CD4-positive, CD25-positive, alpha-beta regulatory T cell (primary cell): ENCODE measurements around the gene FKBP1C. TPM values are rescaled to one million over a fixed set of nuclear protein-coding genes. Genes with fewer than 3 reads are reported as not detected.

ENCODE experiments used
- ATAC-seq, 2 donors: fragments of 150-1000 bp; cut with Tn5 transposase; one replicate each; pipeline ENCODE4 v1.10.0; 2021; ENCODE audit warnings: low read depth in 2 of 2, moderate number of reproducible peaks in 2 of 2, moderate library complexity in 1 of 2
- DNase-seq, 3 donors: peaks; one replicate each; pipeline versions ENCODE4 v3.0.0 to v3.0.0-alpha.2; 2012 to 2022; ENCODE audit warnings: mixed read lengths in 1 of 3
- H3K27ac ChIP-seq: one replicate; pipeline ENCODE4 v1.7.0; 2013; ENCODE audit warnings: mild to moderate bottlenecking, low read length; ENCODE audit not compliant: insufficient read depth, poor library complexity, severe bottlenecking
- H3K27me3 ChIP-seq: one replicate; pipeline ENCODE4 v1.7.0; 2013; ENCODE audit warnings: low read length; ENCODE audit not compliant: control insufficient read depth, insufficient read depth
- H3K36me3 ChIP-seq: one replicate; pipeline ENCODE4 v1.7.0; 2013; ENCODE audit warnings: mild to moderate bottlenecking, low read length, moderate library complexity; ENCODE audit not compliant: control insufficient read depth, insufficient read depth
- H3K4me1 ChIP-seq: 2 replicates; pipeline ENCODE4 v1.7.0; 2013; ENCODE audit warnings: mild to moderate bottlenecking, low read length; ENCODE audit not compliant: insufficient read depth, control insufficient read depth, poor library complexity, severe bottlenecking
- H3K4me3 ChIP-seq: one replicate; pipeline ENCODE4 v1.7.0; 2013; ENCODE audit warnings: low read depth, mild to moderate bottlenecking, low read length, moderate library complexity
- H3K9me3 ChIP-seq, 2 experiments: 1 replicate in 1 of 2; 2 replicates in 1 of 2; pipeline ENCODE4 v1.7.0; 2013; ENCODE audit warnings: low read length in 2 of 2, mild to moderate bottlenecking in 1 of 2, moderate library complexity in 1 of 2; ENCODE audit not compliant: control insufficient read depth in 2 of 2
- H3K27ac Mint-ChIP-seq, 3 donors: one replicate each; pipeline ENCODE4 v1.8.0; 2020 to 2022; ENCODE audit warnings: mild to moderate bottlenecking in 3 of 3, mixed read lengths in 3 of 3, moderate library complexity in 2 of 3
- H3K27me3 Mint-ChIP-seq: one replicate; pipeline ENCODE4 v1.8.0; 2022; ENCODE audit warnings: mild to moderate bottlenecking, mixed read lengths
- H3K36me3 Mint-ChIP-seq: one replicate; pipeline ENCODE4 v1.8.0; 2020; ENCODE audit warnings: mixed read lengths
- H3K4me1 Mint-ChIP-seq, 4 donors: one replicate each; pipeline ENCODE4 v1.8.0; 2020 to 2022; ENCODE audit warnings: mixed read lengths in 4 of 4, mild to moderate bottlenecking in 1 of 4
- H3K4me3 Mint-ChIP-seq, 4 donors: one replicate each; pipeline ENCODE4 v1.8.0; 2020 to 2022; ENCODE audit warnings: mild to moderate bottlenecking in 4 of 4, mixed read lengths in 4 of 4, moderate library complexity in 3 of 4
- H3K9me3 Mint-ChIP-seq, 7 donors: one replicate each; pipeline ENCODE4 v1.8.0; 2020 to 2022; ENCODE audit warnings: mixed read lengths in 7 of 7, mild to moderate bottlenecking in 3 of 7, moderate library complexity in 2 of 7
- polyA plus RNA-seq, 4 donors: library from polyadenylated mRNA; unstranded; fragments of 300-500 nt; fragmentation: Illumina TruSeq; gene quantifications; one replicate each; pipeline ENCODE4 v1.2.3, GENCODE V29; 2021
- total RNA-seq: library from RNA; stranded (reverse); gene quantifications from one replicate; pipeline ENCODE4 v1.2.3, GENCODE V29; 2022

FKBP1C gene
- total and polyA plus RNA-seq, 5 donors from 2014 or later = 0.40 to 1.2 TPM; not detected in 3

- Mint-ChIP-seq H3K27me3 (no peaks in the 10 kb centered on the region), H3K36me3 (no peaks in the 10 kb centered on the region), H3K4me3 (no peak overlapping the region), H3K4me1 (no peaks in the 10 kb centered on the region), H3K9me3 (peaks cover 0 to 17% (median 9%) of the 10 kb centered on the region in 7 donors), H3K27ac (no peak overlapping the region)
- Histone ChIP-seq H3K9me3 (no peaks in the 10 kb centered on the region), H3K27ac (no peak overlapping the region), H3K4me3 (no peak overlapping the region), H3K27me3 (no peaks in the 10 kb centered on the region), H3K36me3 (no peaks in the 10 kb centered on the region), H3K4me1 (no peaks in the 10 kb centered on the region)
- no peak for DNase-seq
- ATAC-seq = no peak
These were observed 25.1 kb downstream of the FKBP1C start for GRCh38 chr6:63236398-63236817.

GRCh38 chr6:63245420-63245819 is 34.2 kb downstream of the FKBP1C start:
- H3K9me3 ChIP-seq = no peaks in the 10 kb centered on the region
- ATAC-seq = no peak
- no peaks in the 10 kb centered on the region for H3K27me3 ChIP-seq
- H3K4me1 ChIP-seq = no peaks in the 10 kb centered on the region
- Mint-ChIP-seq H3K4me1 (no peaks in the 10 kb centered on the region), H3K4me3 (no peak overlapping the region), H3K27ac (no peak overlapping the region), H3K36me3 (no peaks in the 10 kb centered on the region), H3K9me3 (peaks cover 0 to 1% (median 0%) of the 10 kb centered on the region in 7 donors), H3K27me3 (no peaks in the 10 kb centered on the region)
- H3K36me3 ChIP-seq = no peaks in the 10 kb centered on the region
- no peak overlapping the region for H3K4me3 ChIP-seq
- H3K27ac ChIP-seq = no peak overlapping the region
- DNase-seq = no peak

- Mint-ChIP-seq H3K27me3 (no peaks in the 10 kb centered on the region), H3K36me3 (no peaks in the 10 kb centered on the region), H3K27ac (no peak overlapping the region), H3K4me3 (no peak overlapping the region), H3K9me3 (peaks cover 0 to 1% (median 0%) of the 10 kb centered on the region in 7 donors), H3K4me1 (no peaks in the 10 kb centered on the region)
- no peak overlapping the region for H3K4me3 ChIP-seq
- DNase-seq (no peak), ATAC-seq (no peak)
- H3K27me3 ChIP-seq = no peaks in the 10 kb centered on the region
- H3K4me1 ChIP-seq = no peaks in the 10 kb centered on the region
- no peaks in the 10 kb centered on the region for H3K9me3 ChIP-seq
- no peak overlapping the region for H3K27ac ChIP-seq
- no peaks in the 10 kb centered on the region for H3K36me3 ChIP-seq
These were observed 34.6 kb downstream of the FKBP1C start for GRCh38 chr6:63245909-63246308.

DNA sequence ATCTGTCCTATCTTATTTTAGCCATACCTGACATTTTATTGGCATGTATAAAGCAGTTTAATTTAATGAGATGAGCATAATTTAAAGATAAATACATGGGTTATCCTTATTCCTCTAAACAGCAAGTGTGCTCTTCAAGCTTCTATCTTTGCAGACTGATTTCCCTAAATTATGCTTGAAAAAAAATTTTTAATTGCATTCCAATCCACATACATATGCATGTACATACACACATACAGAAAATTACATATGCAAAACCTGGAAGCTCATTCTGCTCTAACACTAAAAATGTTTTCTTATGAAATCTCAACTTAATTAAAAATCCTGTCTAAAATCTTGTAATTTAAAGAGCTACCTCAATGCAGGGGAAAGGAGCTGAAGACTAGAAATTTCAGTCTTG is 35.3 kb downstream of the FKBP1C start:
- Histone ChIP-seq H3K4me3 (no peak overlapping the region), H3K36me3 (no peaks in the 10 kb centered on the region), H3K27ac (no peak overlapping the region), H3K9me3 (no peaks in the 10 kb centered on the region), H3K27me3 (no peaks in the 10 kb centered on the region), H3K4me1 (no peaks in the 10 kb centered on the region)
- ATAC-seq = no peak
- Mint-ChIP-seq H3K27me3 (no peaks in the 10 kb centered on the region), H3K9me3 (peaks cover 0 to 1% (median 0%) of the 10 kb centered on the region in 7 donors), H3K27ac (no peak overlapping the region), H3K36me3 (no peaks in the 10 kb centered on the region), H3K4me1 (no peaks in the 10 kb centered on the region), H3K4me3 (no peak overlapping the region)
- no peak for DNase-seq

- no peak for ATAC-seq
- no peak overlapping the region for H3K4me3 Mint-ChIP-seq
These were observed 38.7 kb downstream of the FKBP1C start for GRCh38 chr6:63249875-63250482.

DNA sequence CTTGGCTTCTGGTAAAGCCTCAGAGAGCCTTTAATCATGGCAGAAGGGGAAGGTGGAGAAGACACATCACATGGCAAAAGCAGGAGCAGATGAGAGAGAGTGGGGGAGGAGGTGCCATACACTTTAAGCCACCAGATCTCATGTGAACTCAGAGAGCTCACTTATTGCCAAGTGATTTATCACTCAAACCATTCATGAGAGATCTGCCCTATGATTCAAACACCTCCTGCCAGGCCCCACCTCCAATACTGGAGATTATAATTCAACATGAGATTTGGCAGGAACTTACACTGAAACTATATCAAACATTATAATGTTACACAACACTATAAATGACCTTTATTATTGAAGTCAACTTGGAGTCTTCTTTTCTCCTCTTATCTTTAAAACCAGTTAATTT is 47.9 kb downstream of the FKBP1C start:
- H3K4me3 ChIP-seq = no peak overlapping the region
- ATAC-seq (no peak), DNase-seq (no peak)
- Mint-ChIP-seq H3K4me3 (no peak overlapping the region), H3K36me3 (no peaks in the 10 kb centered on the region), H3K27me3 (no peaks in the 10 kb centered on the region), H3K27ac (no peak overlapping the region), H3K4me1 (no peaks in the 10 kb centered on the region), H3K9me3 (peaks cover 0 to 2% (median 0%) of the 10 kb centered on the region in 7 donors)
- no peak overlapping the region for H3K27ac ChIP-seq
- H3K36me3 ChIP-seq = no peaks in the 10 kb centered on the region
- no peaks in the 10 kb centered on the region for H3K27me3 ChIP-seq
- no peaks in the 10 kb centered on the region for H3K4me1 ChIP-seq
- H3K9me3 ChIP-seq = no peaks in the 10 kb centered on the region

More at GRCh38 chr6:63249875-63250482, 38.7 kb downstream of the FKBP1C start:
- Histone ChIP-seq H3K4me1 (no peaks in the 10 kb centered on the region), H3K27me3 (no peaks in the 10 kb centered on the region), H3K36me3 (no peaks in the 10 kb centered on the region), H3K27ac (no peak overlapping the region), H3K4me3 (no peak overlapping the region), H3K9me3 (no peaks in the 10 kb centered on the region)
- Mint-ChIP-seq H3K27ac (no peak overlapping the region), H3K27me3 (no peaks in the 10 kb centered on the region), H3K4me1 (no peaks in the 10 kb centered on the region), H3K9me3 (peaks cover 0 to 3% (median 0%) of the 10 kb centered on the region in 7 donors), H3K36me3 (no peaks in the 10 kb centered on the region)
- no peak for DNase-seq

- no peaks in the 10 kb centered on the region for H3K27me3 ChIP-seq
- no peak for DNase-seq
- no peaks in the 10 kb centered on the region for H3K36me3 Mint-ChIP-seq
- H3K4me1 ChIP-seq = no peaks in the 10 kb centered on the region
- no peaks in the 10 kb centered on the region for H3K27me3 Mint-ChIP-seq
- no peak overlapping the region for H3K27ac ChIP-seq
- H3K27ac Mint-ChIP-seq = no peak overlapping the region
- H3K4me3 Mint-ChIP-seq = no peak overlapping the region
- ATAC-seq = no peak
- no peaks in the 10 kb centered on the region for H3K9me3 ChIP-seq
- no peak overlapping the region for H3K4me3 ChIP-seq
- H3K4me1 Mint-ChIP-seq = no peaks in the 10 kb centered on the region
- H3K9me3 Mint-ChIP-seq = peaks cover 0 to 3% (median 0%) of the 10 kb centered on the region in 7 donors
- no peaks in the 10 kb centered on the region for H3K36me3 ChIP-seq
These were observed 50.6 kb downstream of the FKBP1C start for GRCh38 chr6:63261820-63262219.
